ENCODE measurements around the gene SEC31A.

SEC31A gene

GRCh38 chr4:82785611-82786400, 105.1 kb downstream of the SEC31A start:
- no peaks in the 10 kb centered on the region for H3K9me3 Mint-ChIP-seq
- no peak overlapping the region for H3K4me3 Mint-ChIP-seq
- peaks cover 24% of the 10 kb centered on the region for H3K27me3 Mint-ChIP-seq
- CTCF ChIA-PET: interaction anchor here (0.6 kb wide), 1 partner anchor 12 kb away, joined by 3 read pairs; no protein-coding TSS in a partner anchor
- no peak for DNase-seq
- no peak overlapping the region for H3K27ac Mint-ChIP-seq
- no peaks in the 10 kb centered on the region for H3K4me1 Mint-ChIP-seq
- no peaks in the 10 kb centered on the region for H3K36me3 Mint-ChIP-seq

DNA sequence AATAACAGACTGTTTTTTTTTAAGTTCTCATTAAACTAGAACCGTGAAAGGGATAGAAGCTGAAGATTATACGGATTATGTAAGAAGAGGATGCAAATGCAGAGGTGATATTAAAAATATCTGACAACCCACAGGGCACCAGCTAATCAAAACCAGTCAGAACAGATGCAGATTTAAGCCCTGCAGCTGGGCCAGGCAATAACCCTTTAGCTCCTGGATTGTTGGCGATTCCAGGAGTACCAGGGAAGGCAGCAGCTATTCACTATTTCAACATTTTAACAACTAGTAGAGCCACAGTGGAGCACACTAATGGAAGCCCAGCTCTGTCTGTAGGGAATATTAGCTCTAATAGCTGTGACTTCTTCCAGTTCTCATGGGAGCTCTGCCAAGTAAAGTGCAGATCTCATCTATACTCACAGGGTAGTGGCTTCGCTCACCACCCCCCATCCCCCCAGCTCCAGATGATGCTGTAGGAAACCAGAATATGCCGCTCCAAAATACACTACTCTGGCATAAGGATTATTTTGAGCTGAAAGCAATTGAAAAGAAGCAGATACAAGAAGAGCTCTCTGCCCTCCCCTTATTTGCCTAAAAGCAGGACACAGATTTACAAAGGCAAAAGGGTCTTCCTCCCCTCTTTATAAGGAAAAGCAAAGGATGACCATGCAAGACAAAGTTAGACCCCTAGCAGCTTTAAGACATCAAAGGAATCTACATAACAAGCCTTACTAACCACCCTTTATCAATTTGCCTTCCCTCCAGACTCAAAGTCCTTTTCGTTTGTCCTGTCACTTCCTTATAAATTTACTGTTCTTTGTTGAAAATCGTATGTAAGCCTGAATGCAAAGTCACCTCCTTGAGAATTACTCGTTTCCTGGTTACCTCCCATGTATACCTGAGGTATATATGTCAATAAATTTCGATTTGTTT, 106.0 kb downstream of the SEC31A start:
- peaks cover 18% of the 10 kb centered on the region for H3K27me3 Mint-ChIP-seq
- no peak overlapping the region for H3K4me3 Mint-ChIP-seq
- no peaks in the 10 kb centered on the region for H3K4me1 Mint-ChIP-seq
- no peak overlapping the region for H3K27ac Mint-ChIP-seq
- DNase-seq: no peak
- CTCF ChIA-PET: no interaction called here
- no peaks in the 10 kb centered on the region for H3K9me3 Mint-ChIP-seq
- H3K36me3 Mint-ChIP-seq: no peaks in the 10 kb centered on the region

DNA sequence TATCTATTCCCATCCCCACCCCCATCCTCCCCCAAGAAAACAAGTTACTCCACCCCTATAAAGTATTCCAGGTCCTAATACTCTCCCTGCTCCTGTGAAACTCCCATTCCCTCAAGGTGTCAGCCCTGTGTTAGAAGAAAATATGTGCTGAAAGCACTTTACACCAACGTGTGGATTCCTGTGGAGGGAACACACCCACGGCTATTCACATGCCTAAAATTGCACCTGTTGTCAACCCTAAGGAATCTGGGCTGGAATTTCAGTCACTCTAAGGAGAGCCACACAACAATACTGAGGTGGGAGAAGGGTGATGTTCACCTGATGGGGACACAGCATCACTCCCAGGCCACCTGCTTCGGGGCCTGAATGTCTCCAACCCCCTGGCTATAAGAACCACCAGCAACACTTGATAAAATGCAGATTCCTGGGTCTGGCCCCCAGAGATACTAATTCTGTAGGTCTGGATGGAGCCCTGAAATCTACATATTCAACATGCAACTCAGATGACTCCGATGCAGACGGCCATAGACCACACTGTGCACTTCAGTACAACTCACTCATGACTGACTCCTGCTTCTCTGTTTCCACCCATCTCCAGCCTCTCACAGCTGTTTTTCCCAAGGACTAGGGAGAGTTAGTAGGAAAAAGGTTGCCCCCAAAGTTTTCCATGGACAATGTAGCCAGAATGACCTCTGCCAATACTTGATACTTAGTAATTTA, 108.2 kb downstream of the SEC31A start:
- Mint-ChIP-seq H3K9me3 (no peaks in the 10 kb centered on the region), H3K4me3 (no peak overlapping the region), H3K36me3 (no peaks in the 10 kb centered on the region), H3K27ac (no peak overlapping the region), H3K27me3 (peaks cover 7% of the 10 kb centered on the region), H3K4me1 (no peaks in the 10 kb centered on the region)
- CTCF ChIA-PET: no interaction called here
- no peak for DNase-seq

GRCh38 chr4:82780752-82781231, 110.2 kb downstream of the SEC31A start:
- CTCF ChIA-PET: no interaction called here
- H3K36me3 Mint-ChIP-seq: no peaks in the 10 kb centered on the region
- no peaks in the 10 kb centered on the region for H3K9me3 Mint-ChIP-seq
- H3K27me3 Mint-ChIP-seq: peaks cover 3% of the 10 kb centered on the region
- no peak for DNase-seq
- H3K4me3 Mint-ChIP-seq: no peak overlapping the region
- no peaks in the 10 kb centered on the region for H3K4me1 Mint-ChIP-seq
- H3K27ac Mint-ChIP-seq: no peak overlapping the region

DNA sequence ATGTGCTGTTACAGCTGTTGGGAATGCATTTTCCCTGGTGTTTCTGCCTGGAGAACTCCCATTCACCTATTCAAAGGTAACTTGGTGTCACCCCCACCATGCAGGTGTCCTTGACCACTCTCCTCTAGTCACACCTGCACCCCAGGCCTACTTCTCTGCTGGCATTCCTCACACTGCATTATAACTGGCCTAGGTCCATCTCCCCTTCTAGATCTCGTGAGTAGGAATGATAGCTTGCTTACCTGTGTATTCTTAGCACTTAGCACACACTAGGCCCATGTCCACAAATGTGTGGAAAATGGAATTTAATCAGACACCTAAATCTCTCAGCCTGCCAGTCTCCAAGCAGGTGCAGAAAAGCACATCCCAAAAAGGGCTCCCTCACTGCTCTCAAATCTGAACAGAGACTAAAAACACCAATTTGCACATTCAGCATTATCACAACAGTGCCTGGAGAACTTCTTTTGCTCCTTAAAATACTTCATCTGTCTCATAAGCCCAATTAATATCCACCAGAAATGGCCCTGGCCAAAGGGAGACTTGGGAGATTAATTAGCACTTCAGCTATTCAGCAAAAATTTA, 110.7 kb downstream of the SEC31A start:
- peaks cover 3% of the 10 kb centered on the region for H3K27me3 Mint-ChIP-seq
- H3K4me3 Mint-ChIP-seq: no peak overlapping the region
- no peaks in the 10 kb centered on the region for H3K4me1 Mint-ChIP-seq
- H3K9me3 Mint-ChIP-seq: no peaks in the 10 kb centered on the region
- DNase-seq: no peak
- CTCF ChIA-PET: no interaction called here
- no peaks in the 10 kb centered on the region for H3K36me3 Mint-ChIP-seq
- no peak overlapping the region for H3K27ac Mint-ChIP-seq

DNA sequence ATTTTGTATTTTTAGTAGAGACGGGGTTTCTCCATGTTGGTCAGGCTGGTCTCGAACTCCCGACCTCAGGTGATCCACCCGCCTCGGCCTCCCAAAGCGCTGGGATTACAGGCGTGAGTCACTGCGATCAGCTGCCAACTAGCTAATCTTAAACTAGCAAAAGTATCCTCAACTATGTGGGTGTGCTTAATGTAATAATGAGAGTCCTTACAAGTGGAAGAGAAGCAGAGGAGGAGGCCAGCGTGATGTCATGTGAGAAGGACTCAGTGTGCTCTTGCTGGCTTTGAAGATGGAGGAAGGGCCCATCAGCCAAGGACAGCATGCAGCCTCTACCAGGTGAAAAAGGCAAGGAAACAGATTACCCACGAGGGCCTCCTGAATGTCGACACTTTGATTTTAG, 111.9 kb downstream of the SEC31A start:
- CTCF ChIA-PET: no interaction called here
- H3K27me3 Mint-ChIP-seq: peaks cover 7% of the 10 kb centered on the region
- no peaks in the 10 kb centered on the region for H3K4me1 Mint-ChIP-seq
- H3K4me3 Mint-ChIP-seq: no peak overlapping the region
- no peaks in the 10 kb centered on the region for H3K9me3 Mint-ChIP-seq
- no peak for DNase-seq
- no peak overlapping the region for H3K27ac Mint-ChIP-seq
- H3K36me3 Mint-ChIP-seq: no peaks in the 10 kb centered on the region

GRCh38 chr4:82777857-82778525, 113.0 kb downstream of the SEC31A start:
- peaks cover 9% of the 10 kb centered on the region for H3K27me3 Mint-ChIP-seq
- no peaks in the 10 kb centered on the region for H3K36me3 Mint-ChIP-seq
- no peaks in the 10 kb centered on the region for H3K9me3 Mint-ChIP-seq
- H3K4me1 Mint-ChIP-seq: no peaks in the 10 kb centered on the region
- DNase-seq: no peak
- no peak overlapping the region for H3K4me3 Mint-ChIP-seq
- CTCF ChIA-PET: no interaction called here
- no peak overlapping the region for H3K27ac Mint-ChIP-seq

DNA sequence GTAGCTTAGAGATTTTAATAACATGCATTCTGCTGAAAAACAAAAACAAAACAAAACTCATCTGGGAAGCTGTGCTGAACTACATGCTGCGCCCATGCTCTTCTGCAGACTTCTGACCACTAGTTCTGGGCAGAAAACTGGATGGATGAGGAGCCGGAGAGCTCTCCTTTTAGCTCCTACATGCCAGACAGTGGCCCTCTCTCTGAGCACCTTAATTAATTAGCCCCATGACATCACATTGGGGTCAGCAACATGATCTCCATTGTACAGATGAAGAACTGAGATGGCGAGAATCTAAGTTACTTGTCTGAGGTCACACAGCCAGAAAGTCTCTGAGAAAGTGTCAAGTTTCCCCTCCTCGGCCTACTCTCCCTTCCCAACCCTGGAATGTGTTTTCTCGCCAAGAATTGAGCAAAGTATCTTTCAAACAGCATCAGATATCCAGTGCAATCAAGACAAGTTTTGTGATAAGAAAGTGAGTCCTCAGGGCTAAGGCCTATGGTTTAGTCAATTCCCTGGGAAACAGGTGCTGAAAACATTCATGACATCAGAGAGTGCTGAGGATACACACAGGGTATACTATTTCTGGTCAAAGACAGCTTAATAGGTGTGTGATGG, 113.9 kb downstream of the SEC31A start:
- H3K4me3 Mint-ChIP-seq: no peak overlapping the region
- DNase-seq: no peak
- H3K27ac Mint-ChIP-seq: no peak overlapping the region
- no peaks in the 10 kb centered on the region for H3K9me3 Mint-ChIP-seq
- no peaks in the 10 kb centered on the region for H3K36me3 Mint-ChIP-seq
- peaks cover 12% of the 10 kb centered on the region for H3K27me3 Mint-ChIP-seq
- H3K4me1 Mint-ChIP-seq: no peaks in the 10 kb centered on the region
- CTCF ChIA-PET: no interaction called here

- Mint-ChIP-seq H3K4me3 (no peak overlapping the region), H3K4me1 (no peaks in the 10 kb centered on the region), H3K27ac (no peak overlapping the region), H3K9me3 (no peaks in the 10 kb centered on the region), H3K36me3 (no peaks in the 10 kb centered on the region), H3K27me3 (peaks cover 13% of the 10 kb centered on the region)
- DNase-seq: no peak
- CTCF ChIA-PET: interaction anchor here (0.9 kb wide), 1 partner anchor 36 kb away, joined by 3 read pairs; no protein-coding TSS in a partner anchor
Observed at GRCh38 chr4:82775243-82775642, 115.7 kb downstream of the SEC31A start.

DNA sequence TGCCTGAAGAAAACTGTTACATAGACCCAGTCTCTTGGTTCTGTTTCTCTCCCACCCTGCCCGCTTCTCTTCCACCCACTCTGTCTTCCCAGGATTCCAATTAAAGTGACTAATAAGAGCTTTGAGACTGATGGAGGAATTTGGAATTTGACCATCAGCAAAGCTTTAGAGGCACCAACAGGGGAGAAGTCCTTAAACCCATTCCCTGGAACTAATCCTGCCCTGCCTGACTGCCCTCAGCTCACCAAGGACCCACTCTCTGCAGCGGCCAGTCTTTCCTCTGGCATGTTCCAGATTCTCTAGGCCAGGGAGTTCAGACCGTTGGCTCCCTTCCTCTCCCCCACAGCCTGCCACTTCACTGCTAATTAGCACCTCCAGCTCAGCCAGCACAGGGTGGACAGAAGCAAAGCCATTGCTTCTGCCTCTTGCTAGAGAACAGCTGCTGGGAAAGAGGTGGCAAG, 116.2 kb downstream of the SEC31A start:
- Mint-ChIP-seq H3K36me3 (no peaks in the 10 kb centered on the region), H3K27ac (no peak overlapping the region), H3K4me1 (no peaks in the 10 kb centered on the region), H3K27me3 (peaks cover 16% of the 10 kb centered on the region), H3K4me3 (no peak overlapping the region), H3K9me3 (no peaks in the 10 kb centered on the region)
- CTCF ChIA-PET: interaction anchor here (0.7 kb wide), 1 partner anchor 37 kb away, joined by 3 read pairs; no protein-coding TSS in a partner anchor
- DNase-seq: no peak

DNA sequence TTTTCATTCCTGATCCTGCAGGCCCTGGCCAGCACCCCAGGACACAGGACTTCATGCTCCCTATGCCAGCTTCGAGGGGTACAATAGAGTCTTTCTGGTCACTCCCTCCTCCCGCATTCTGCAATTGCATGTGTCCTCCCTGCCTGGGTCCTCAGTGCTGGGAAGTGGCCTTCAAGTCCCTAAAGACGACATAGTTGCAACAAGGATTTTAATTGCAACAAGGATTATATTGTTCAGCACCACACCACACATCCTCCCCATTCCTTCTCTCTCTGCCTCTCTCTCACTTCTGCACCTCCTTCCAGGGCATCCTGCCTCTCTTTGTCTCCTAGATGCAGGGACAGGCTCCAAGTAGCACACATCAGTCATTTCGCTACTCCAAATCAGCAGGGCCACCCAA, 117.9 kb downstream of the SEC31A start:
- Mint-ChIP-seq H3K27ac (no peak overlapping the region), H3K4me1 (no peaks in the 10 kb centered on the region), H3K9me3 (no peaks in the 10 kb centered on the region), H3K36me3 (no peaks in the 10 kb centered on the region), H3K27me3 (peaks cover 23% of the 10 kb centered on the region), H3K4me3 (no peak overlapping the region)
- CTCF ChIA-PET: no interaction called here
- DNase-seq: no peak

- Mint-ChIP-seq H3K4me3 (no peak overlapping the region), H3K4me1 (no peaks in the 10 kb centered on the region), H3K27ac (no peak overlapping the region), H3K27me3 (peaks cover 30% of the 10 kb centered on the region), H3K9me3 (peaks cover 10% of the 10 kb centered on the region), H3K36me3 (no peaks in the 10 kb centered on the region)
- no peak for DNase-seq
- CTCF ChIA-PET: no interaction called here
Observed at GRCh38 chr4:82770607-82771006, 120.3 kb downstream of the SEC31A start.

Measured in activated naive CD4-positive, alpha-beta T cell treated with anti-CD3 and anti-CD28 coated beads, Interleukin-2, amount 10 ng/mL, durations not matched to agents 7 days and 5 days (primary cell).